ENCODE measurements around the gene BMP7. TPM values are rescaled to one million over a fixed set of nuclear protein-coding genes. Genes with fewer than 3 reads are reported as not detected.

Gene BMP7
- total and polyA plus RNA-seq, 2 of the 13 experiments (the other 11 are each of a cell fraction or from before 2014, with no cell fraction given), result not detected

- H4K20me1 ChIP-seq (ENCODE audit: insufficient read depth, low read length), result no peaks in the 10 kb centered on the region; the same call in 1 of the 2 replicates
- ChIA-PET POLR2A (no interaction called here), CTCF (ENCODE audit: low intra/inter-chr PET ratio, low total read pairs) (no interaction called here)
- WGBS (ENCODE audit: low lambda C conversion rate), result 45% methylated on average over 6 of the region's 6 CpGs
- H3K27ac ChIP-seq (ENCODE audit: extremely low read length, insufficient read depth, low read length), result no peak overlapping the region
- no peak for TF ChIP-seq RELA (CRISPR knock-in tag; IDR thresholded peaks at IDR 0.05)
- TF ChIP-seq TRIM24 (CRISPR knock-in tag; IDR thresholded peaks at IDR 0.05), result no peak
- TF ChIP-seq KAT2B (IDR thresholded peaks at IDR 0.05; ENCODE audit: borderline replicate concordance, low read depth, low read length), result no peak
- TF ChIP-seq, protein P1, sequence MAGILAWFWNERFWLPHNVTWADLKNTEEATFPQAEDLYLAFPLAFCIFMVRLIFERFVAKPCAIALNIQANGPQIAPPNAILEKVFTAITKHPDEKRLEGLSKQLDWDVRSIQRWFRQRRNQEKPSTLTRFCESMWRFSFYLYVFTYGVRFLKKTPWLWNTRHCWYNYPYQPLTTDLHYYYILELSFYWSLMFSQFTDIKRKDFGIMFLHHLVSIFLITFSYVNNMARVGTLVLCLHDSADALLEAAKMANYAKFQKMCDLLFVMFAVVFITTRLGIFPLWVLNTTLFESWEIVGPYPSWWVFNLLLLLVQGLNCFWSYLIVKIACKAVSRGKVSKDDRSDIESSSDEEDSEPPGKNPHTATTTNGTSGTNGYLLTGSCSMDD (CRISPR knock-in tag; IDR thresholded peaks at IDR 0.05), result no peak
- TF ChIP-seq, protein P2, sequence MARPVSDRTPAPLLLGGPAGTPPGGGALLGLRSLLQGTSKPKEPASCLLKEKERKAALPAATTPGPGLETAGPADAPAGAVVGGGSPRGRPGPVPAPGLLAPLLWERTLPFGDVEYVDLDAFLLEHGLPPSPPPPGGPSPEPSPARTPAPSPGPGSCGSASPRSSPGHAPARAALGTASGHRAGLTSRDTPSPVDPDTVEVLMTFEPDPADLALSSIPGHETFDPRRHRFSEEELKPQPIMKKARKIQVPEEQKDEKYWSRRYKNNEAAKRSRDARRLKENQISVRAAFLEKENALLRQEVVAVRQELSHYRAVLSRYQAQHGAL (CRISPR knock-in tag; IDR thresholded peaks at IDR 0.05; ENCODE audit: not compliant biosample characterization), result no peak
- TF ChIP-seq BORCS8-MEF2B (CRISPR knock-in tag; IDR thresholded peaks at IDR 0.05), result no peak
- no peak for TF ChIP-seq SMAD3 (CRISPR knock-in tag; IDR thresholded peaks at IDR 0.05)
- TF ChIP-seq, protein P3, sequence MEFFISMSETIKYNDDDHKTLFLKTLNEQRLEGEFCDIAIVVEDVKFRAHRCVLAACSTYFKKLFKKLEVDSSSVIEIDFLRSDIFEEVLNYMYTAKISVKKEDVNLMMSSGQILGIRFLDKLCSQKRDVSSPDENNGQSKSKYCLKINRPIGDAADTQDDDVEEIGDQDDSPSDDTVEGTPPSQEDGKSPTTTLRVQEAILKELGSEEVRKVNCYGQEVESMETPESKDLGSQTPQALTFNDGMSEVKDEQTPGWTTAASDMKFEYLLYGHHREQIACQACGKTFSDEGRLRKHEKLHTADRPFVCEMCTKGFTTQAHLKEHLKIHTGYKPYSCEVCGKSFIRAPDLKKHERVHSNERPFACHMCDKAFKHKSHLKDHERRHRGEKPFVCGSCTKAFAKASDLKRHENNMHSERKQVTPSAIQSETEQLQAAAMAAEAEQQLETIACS (CRISPR knock-in tag; IDR thresholded peaks at IDR 0.05), result no peak
- no peak for TF ChIP-seq HNRNPK (IDR thresholded peaks at IDR 0.05; ENCODE audit: low read depth, low read length, poor library complexity, severe bottlenecking)
- TF ChIP-seq ZNF3 (CRISPR knock-in tag; IDR thresholded peaks at IDR 0.05), result no peak
- no peak for TF ChIP-seq SIN3A (IDR thresholded peaks at IDR 0.05; ENCODE audit: borderline replicate concordance, low read depth, low read length)
- TF ChIP-seq MXD1 (CRISPR knock-in tag; IDR thresholded peaks at IDR 0.05), result no peak
- no peak for TF ChIP-seq ZBTB43 (CRISPR knock-in tag; conservative IDR thresholded peaks at IDR 0.05)
- TF ChIP-seq PHB2 (IDR thresholded peaks at IDR 0.05; ENCODE audit: partially characterized antibody), result no peak
- BruUV-seq (replicated peaks), result no TSS peak
- no peak for ATAC-seq
- peaks cover 3% of the 10 kb centered on the region for H3K4me1 ChIP-seq (ENCODE audit: insufficient read depth, low read length)
- no peaks in the 10 kb centered on the region for H3K9me3 ChIP-seq (ENCODE audit: low read length)
- no peak overlapping the region for H3K9ac ChIP-seq (ENCODE audit: insufficient read depth, low read depth, low read length)
- in situ Hi-C loops (cut with HindIII; ENCODE audit: extremely low pct_ligation_motif_present, low pct_unique_long_range_greater_than_20kb) (no loop called here), intact Hi-C loops (cut with micrococcal nuclease; ENCODE audit: unreplicated experiment) (no loop called here)
- H3K4me2 ChIP-seq (ENCODE audit: low read depth, low read length), result no peak overlapping the region
- H2AFZ ChIP-seq (ENCODE audit: low read length), result no peak overlapping the region
- no peak overlapping the region for H3K4me3 ChIP-seq (replicated peaks in 1 of 3; ENCODE audit: insufficient read depth in 1 of 3, low read depth in 2 of 3, low read length in 3 of 3)
- no peaks in the 10 kb centered on the region for H3K36me3 ChIP-seq (replicated peaks in 1 of 2; ENCODE audit: control insufficient read depth in 1 of 2, insufficient read depth in 2 of 2, low read length in 2 of 2)
- peaks cover 16 to 56% of the 10 kb centered on the region in 2 experiments; a peak in 4 of 5 replicates for H3K27me3 ChIP-seq (ENCODE audit: control insufficient read depth in 1 of 2, insufficient read depth in 2 of 2, low read length in 2 of 2)
- no peak for FAIRE-seq
- DNase-seq (ENCODE audit: low spot score), result no peak
- H3K79me2 ChIP-seq (ENCODE audit: insufficient read depth, low read length), result no peaks in the 10 kb centered on the region
These were observed 51.0 kb downstream of the BMP7 start for GRCh38 chr20:57215426-57215825.
